SK-N-MC (cell line): ENCODE data around the gene ITPR3.

Source experiments
- EZH2 ChIP-seq: fragments of 200-600 bp; sonication (generic); IDR thresholded peaks from one replicate; pipeline ENCODE4 v1.6.1; 2017; ENCODE audit warnings: antibody characterized with exemption
- POLR2AphosphoS5 ChIP-seq: IDR thresholded peaks from 2 replicates; pipeline ENCODE4 v1.6.1; 2012; ENCODE audit warnings: mild to moderate bottlenecking, low read depth, low read length, borderline replicate concordance

GRCh38 chr6:33704215-33705066 is 83.3 kb downstream of the ITPR3 start:
- TF ChIP-seq EZH2: no peak
- peak; percentile 13; the same call in 1 of the 2 replicates for TF ChIP-seq POLR2AphosphoS5
